ENCODE measurements around the gene TMEM191C.
"Not testable (repeated sequence)": the region's sequence is repeated elsewhere in the genome, so short reads cannot be mapped to it uniquely, and the experiment has no call there.

The TMEM191C gene

GRCh38 chr22:21467337-21468193 lies at the start of gene TMEM191C:
TMEM191C (plus strand) TSS chr22:21467387; CDS start chr22:21467460, 73 bp downstream.
- not testable (repeated sequence) for DNase-seq (ENCODE audit: low read depth in 2 of 3, low spot score in 1 of 3)

DNA sequence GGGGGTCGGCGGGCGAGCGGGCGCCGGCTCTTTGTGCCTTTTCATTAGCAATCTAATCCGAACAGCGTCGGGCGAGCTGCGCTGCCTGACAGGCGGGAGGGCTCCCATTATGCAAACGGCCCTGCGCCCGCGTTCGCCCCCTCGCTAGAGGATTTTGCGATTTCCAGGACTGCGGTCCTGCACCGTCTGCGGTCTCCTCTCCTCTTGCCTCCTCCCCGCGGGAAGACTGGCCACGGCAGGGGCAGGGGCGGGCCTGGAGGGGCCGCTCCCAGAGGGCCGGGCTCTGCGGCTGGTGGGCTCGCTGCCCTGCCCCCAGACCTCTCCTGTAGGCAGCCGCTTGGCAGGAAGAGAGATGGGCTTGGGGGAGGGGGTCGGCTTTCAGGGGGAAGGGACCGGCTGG lies 49.3 kb upstream of the TMEM191C start:
- peak in 1 of 3 donors; percentile 3 for DNase-seq (ENCODE audit: low read depth in 2 of 3, low spot score in 1 of 3)

- DNase-seq (ENCODE audit: low read depth in 2 of 3, low spot score in 1 of 3): not testable (repeated sequence)
Measured at GRCh38 chr22:21418974-21419638, 48.1 kb upstream of the TMEM191C start.

DNA sequence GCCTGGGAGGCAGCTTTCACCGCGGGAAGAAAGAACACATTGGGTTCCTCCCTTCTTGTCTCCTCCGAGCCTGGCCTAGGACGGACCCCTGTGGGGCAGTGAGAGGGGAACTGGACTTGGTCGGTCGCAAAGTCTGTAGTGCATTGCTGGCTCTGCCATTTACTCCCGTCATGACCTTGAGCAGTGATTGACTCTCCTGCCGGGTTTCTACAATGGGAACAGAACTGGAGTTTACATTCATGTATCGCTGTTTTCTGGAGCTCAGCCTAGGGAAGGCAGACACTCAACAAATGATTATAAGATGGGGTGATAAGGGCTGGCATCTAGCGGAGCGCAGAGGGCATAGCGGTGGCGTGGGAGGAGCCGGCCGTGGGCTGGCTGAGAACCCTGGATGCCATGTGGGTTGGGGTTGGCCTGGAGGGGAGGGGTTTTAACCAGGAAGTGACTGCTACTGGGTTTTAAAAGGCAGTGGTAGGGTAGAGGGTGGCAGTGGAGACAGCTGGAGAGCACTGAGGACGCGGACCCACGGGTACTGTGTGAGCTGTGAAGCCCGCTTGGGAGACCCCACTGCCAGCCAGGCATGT lies 46.9 kb upstream of the TMEM191C start:
- DNase-seq (ENCODE audit: low read depth in 2 of 3, low spot score in 1 of 3): not testable (repeated sequence)

GRCh38 chr22:21424084-21424709 lies 43.0 kb upstream of the TMEM191C start:
- not testable (repeated sequence) for DNase-seq (ENCODE audit: low read depth in 2 of 3, low spot score in 1 of 3)

- not testable (repeated sequence) for DNase-seq (ENCODE audit: low read depth in 2 of 3, low spot score in 1 of 3)
Measured at GRCh38 chr22:21434378-21435233, 32.6 kb upstream of the TMEM191C start.

- not testable (repeated sequence) for DNase-seq (ENCODE audit: low read depth in 2 of 3, low spot score in 1 of 3)
Measured at GRCh38 chr22:21435998-21436810, 31.0 kb upstream of the TMEM191C start.

GRCh38 chr22:21438013-21438412 lies 29.2 kb upstream of the TMEM191C start:
- DNase-seq (ENCODE audit: low read depth in 2 of 3, low spot score in 1 of 3): not testable (repeated sequence)

GRCh38 chr22:21440018-21440636 lies 27.1 kb upstream of the TMEM191C start:
- DNase-seq (ENCODE audit: low read depth in 2 of 3, low spot score in 1 of 3): not testable (repeated sequence)

- DNase-seq (ENCODE audit: low read depth in 2 of 3, low spot score in 1 of 3): not testable (repeated sequence)
Measured at GRCh38 chr22:21440676-21441075, 26.5 kb upstream of the TMEM191C start.

GRCh38 chr22:21441170-21441569 lies 26.0 kb upstream of the TMEM191C start:
- DNase-seq (ENCODE audit: low read depth in 2 of 3, low spot score in 1 of 3): not testable (repeated sequence)

- not testable (repeated sequence) for DNase-seq (ENCODE audit: low read depth in 2 of 3, low spot score in 1 of 3)
Measured at GRCh38 chr22:21442123-21442522, 25.1 kb upstream of the TMEM191C start.

- DNase-seq (ENCODE audit: low read depth in 2 of 3, low spot score in 1 of 3): not testable (repeated sequence)
Measured at GRCh38 chr22:21442646-21443045, 24.5 kb upstream of the TMEM191C start.

DNA sequence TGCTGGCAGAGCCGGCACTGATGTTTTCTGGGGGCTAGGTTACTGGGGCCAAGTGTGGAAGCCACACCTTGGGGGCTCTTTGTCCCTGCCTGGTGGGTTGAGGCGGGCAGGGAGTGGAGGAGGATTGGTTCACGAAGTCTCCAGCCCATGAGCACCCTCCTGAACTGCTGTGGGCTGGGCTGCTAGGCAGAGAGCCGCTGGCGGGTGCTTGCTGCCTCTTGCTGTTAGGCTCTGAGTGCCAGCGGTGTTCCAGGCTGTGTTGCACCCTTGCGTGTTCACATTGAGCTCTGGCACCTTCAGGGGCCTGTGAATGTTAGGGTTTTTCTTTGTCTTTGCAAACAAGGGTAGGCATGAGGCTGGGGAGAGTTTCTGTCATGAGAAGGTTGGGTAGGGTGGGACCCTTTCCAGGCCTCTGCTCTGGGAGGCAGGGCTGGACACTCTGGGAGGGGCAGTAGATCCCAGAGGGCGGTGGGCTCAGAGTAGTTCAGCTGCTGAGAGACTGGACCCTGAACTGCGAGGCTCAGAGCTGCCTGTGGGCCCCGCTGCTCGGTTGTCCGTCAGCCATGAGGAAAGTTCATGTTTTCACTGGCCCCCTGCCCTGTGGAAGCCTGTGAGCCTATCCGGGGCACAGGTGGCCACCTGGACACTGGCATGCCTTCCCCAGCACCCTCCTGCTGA lies 24.0 kb upstream of the TMEM191C start:
- no peak for DNase-seq (ENCODE audit: low read depth in 2 of 3, low spot score in 1 of 3)

- no peak for DNase-seq (ENCODE audit: low read depth in 2 of 3, low spot score in 1 of 3)
Measured at GRCh38 chr22:21443735-21444421, 23.3 kb upstream of the TMEM191C start.

DNA sequence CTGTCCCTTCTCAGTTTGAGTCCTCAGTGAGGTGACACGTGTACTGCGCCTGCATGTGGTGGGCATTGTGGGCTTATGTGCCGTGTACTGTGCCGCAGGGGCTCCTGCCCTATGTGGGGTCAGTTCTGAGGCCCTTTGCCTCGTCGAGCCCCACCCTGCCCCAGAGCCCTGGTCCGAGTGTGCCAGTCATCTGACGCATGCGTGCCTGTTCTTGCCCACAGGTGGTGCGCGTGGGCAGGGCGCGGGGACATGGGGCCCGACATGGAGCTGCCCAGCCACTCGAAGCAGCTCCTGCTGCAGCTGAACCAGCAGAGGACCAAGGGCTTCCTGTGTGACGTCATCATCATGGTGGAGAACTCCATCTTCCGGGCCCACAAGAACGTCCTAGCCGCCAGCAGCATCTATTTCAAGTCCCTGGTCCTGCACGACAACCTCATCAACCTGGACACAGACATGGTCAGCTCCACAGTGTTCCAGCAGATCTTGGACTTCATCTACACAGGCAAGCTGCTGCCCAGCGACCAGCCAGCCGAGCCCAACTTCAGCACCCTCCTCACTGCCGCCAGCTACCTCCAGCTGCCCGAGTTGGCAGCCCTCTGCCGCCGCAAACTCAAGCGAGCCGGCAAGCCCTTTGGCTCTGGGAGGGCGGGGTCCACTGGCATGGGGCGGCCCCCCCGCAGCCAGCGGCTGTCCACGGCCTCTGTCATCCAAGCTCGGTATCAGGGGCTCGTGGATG lies 22.3 kb upstream of the TMEM191C start:
- no peak for DNase-seq (ENCODE audit: low read depth in 2 of 3, low spot score in 1 of 3)

DNA sequence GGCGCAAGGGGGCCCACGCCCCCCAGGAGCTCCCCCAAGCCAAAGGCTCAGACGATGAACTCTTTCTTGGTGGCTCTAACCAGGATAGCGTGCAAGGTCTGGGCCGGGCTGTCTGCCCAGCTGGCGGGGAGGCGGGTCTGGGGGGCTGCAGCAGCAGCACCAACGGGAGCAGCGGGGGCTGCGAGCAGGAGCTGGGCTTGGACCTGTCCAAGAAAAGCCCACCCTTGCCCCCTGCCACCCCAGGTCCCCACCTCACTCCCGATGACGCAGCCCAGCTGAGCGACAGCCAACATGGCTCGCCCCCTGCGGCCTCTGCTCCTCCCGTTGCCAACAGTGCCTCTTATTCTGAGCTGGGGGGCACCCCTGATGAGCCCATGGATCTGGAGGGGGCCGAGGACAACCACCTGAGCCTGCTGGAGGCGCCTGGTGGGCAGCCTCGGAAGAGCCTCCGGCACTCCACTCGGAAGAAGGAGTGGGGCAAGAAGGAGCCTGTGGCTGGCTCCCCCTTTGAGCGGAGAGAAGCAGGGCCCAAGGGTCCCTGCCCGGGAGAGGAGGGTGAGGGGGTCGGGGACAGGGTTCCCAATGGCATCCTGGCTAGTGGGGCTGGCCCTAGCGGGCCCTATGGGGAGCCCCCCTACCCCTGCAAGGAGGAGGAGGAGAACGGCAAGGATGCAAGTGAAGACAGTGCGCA lies 21.6 kb upstream of the TMEM191C start:
- DNase-seq (ENCODE audit: low read depth in 2 of 3, low spot score in 1 of 3): no peak
